Ovary (tissue), 9 donors: ENCODE results near the gene TTC31. TPM values are rescaled to one million over a fixed set of nuclear protein-coding genes. Genes with fewer than 3 reads are reported as not detected.
A peak's percentile ranks its signal among the peaks of the same experiment; 100 is the strongest.

Source experiments
- DNase-seq, 5 donors: peaks; one replicate each; pipeline ENCODE4 v3.0.0-alpha.2; 2019 to 2020
- H3K27ac ChIP-seq, 2 donors: fragments of 200-600 bp; one replicate each; pipeline versions ENCODE4 v1.5.1 to v1.8.0; 2019 to 2022
- H3K27me3 ChIP-seq: fragments of 200-600 bp; one replicate; pipeline ENCODE4 v1.8.0; 2022
- H3K36me3 ChIP-seq: fragments of 200-600 bp; sonication (generic); one replicate; pipeline ENCODE4 v1.5.1; 2019
- H3K4me1 ChIP-seq: one replicate; pipeline ENCODE4 v1.8.1; 2013; ENCODE audit warnings: mild to moderate bottlenecking, moderate library complexity; ENCODE audit not compliant: insufficient read depth
- H3K4me3 ChIP-seq: fragments of 200-600 bp; sonication (generic); one replicate; pipeline ENCODE4 v1.5.1; 2017
- H3K9me3 ChIP-seq, 2 donors: fragments of 200-600 bp in 1 of 2; sonication (generic) in 1 of 2; one replicate each; pipeline versions ENCODE4 v1.5.1 to v1.8.1; 2013 to 2019; ENCODE audit warnings: mild to moderate bottlenecking in 1 of 2, moderate library complexity in 1 of 2
- CTCF ChIP-seq, 3 donors: fragments of 450-650 bp in 2 of 3; fragments of 200-600 bp in 1 of 3; IDR thresholded peaks; one replicate each; pipeline versions ENCODE4 v1.5.1 to v1.8.0; 2016 to 2022; ENCODE audit warnings: antibody characterized with exemption in 3 of 3, mild to moderate bottlenecking in 1 of 3
- EP300 ChIP-seq: sonication (generic); formaldehyde crosslinking; IDR thresholded peaks from one replicate; pipeline ENCODE4 v1.6.1; 2017; ENCODE audit warnings: antibody characterized with exemption
- POLR2A ChIP-seq: fragments of 450-650 bp; IDR thresholded peaks from one replicate; pipeline ENCODE4 v1.6.1; 2017; ENCODE audit warnings: antibody characterized with exemption, mild to moderate bottlenecking, moderate library complexity
- WGBS, 3 donors: extraction: QIAGEN DNeasy Blood & Tissue Kit in 1 of 3; methylation state at CpG; one replicate each; pipeline versions ENCODE4 v1.1.5 to v1.1.7; 2013 to 2017; 5-methylcytosine and 5-hydroxymethylcytosine counted together
- intact Hi-C, 4 donors: fragments of 100-400 bp; cut with DNase I; formaldehyde crosslinking; loops; one replicate each; pipeline versions ENCODE4 v1.11.0 to v1.15.1; 2022 to 2023
- polyA plus RNA-seq, 2 donors: library from polyadenylated mRNA; stranded (reverse); fragments of 200-250 nt in 1 of 2; fragments of 350-450 nt in 1 of 2; fragmentation: Illumina TruSeq in 1 of 2; extraction: RNeasy Lipid Tissue Mini Kit (QIAGEN cat#74804) in 1 of 2; gene quantifications; one replicate each; pipeline ENCODE4 v1.2.3, GENCODE V29; 2013 to 2014
- total RNA-seq, 7 donors: library from RNA; depleted of rRNA in 2 of 7; stranded (reverse); fragments of >200 nt in 2 of 7; fragmentation: NEBNext Ultra II Directional in 3 of 7; extraction: Animal tissue kit (Norgen Biotek cat#: 25700) in 3 of 7; gene quantifications; one replicate each; pipeline versions ENCODE4 v1.1.0 to v1.2.4, GENCODE V29; 2016 to 2023
- donor health status: DM: no; HTN: no; CAD: no; lungs with moderate emphysema.
- donor health status: DM: no; HTN: no; CAD: no.
- donor health status: Bipolar disorder and iron deficiency.
- donor health status: DM: yes; HTN: yes; CAD: no.
- donor health status: DM: no; HTN: no; CAD: no.
- donor health status: DM: yes; HTN: yes; CAD: no.

The TTC31 gene
- total and polyA plus RNA-seq, 9 donors = 12.9 to 21.7 (median 15.7) TPM

GRCh38 chr2:74522516-74522915, 39.6 kb downstream of the TTC31 start:
- Histone ChIP-seq H3K36me3 (no peaks in the 10 kb centered on the region), H3K27me3 (no peaks in the 10 kb centered on the region), H3K9me3 (no peaks in the 10 kb centered on the region), H3K4me1 (no peaks in the 10 kb centered on the region), H3K27ac (no peak overlapping the region), H3K4me3 (no peak overlapping the region)
- WGBS, 3 donors = 67 to 76% (median 69%) methylated on average over 3 of the region's 3 CpGs
- intact Hi-C loops = no loop called here
- TF ChIP-seq CTCF (IDR thresholded peaks at IDR 0.05) (no peak), POLR2A (no peak), EP300 (no peak)
- DNase-seq = no peak

DNA sequence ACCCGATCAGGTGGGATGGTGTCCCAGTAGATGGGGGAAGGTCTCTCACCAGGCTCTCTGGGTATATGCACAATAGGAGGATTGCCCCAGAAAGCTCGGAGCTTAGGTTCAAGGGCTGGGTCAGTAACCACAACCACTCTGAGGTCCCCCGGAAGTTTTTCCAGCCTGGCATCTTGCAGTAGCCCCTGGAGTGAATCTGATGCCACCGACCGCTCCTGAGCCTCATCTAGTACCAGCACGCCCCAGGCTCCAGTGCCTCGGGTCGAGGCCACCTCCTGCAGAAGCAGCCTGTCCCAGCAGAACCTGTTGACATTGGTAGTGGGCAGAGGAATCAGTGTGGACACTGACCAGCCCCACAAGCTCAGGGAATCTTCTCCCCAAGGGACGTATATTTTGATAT, 41.1 kb downstream of the TTC31 start:
- DNase-seq = no peak
- peaks cover 6% of the 10 kb centered on the region for H3K4me1 ChIP-seq
- H3K27me3 ChIP-seq = no peaks in the 10 kb centered on the region
- intact Hi-C loops = no loop called here
- 76 to 80% (median 77%) methylated on average over 9 of the region's 9 CpGs for WGBS, 3 donors
- TF ChIP-seq POLR2A = no peak
- TF ChIP-seq CTCF (IDR thresholded peaks at IDR 0.05) = no peak
- no peak for TF ChIP-seq EP300
- H3K36me3 ChIP-seq = no peaks in the 10 kb centered on the region
- no peak overlapping the region for H3K27ac ChIP-seq
- no peak overlapping the region for H3K4me3 ChIP-seq
- no peaks in the 10 kb centered on the region for H3K9me3 ChIP-seq

- Histone ChIP-seq H3K4me1 (peaks cover 6% of the 10 kb centered on the region), H3K27me3 (no peaks in the 10 kb centered on the region), H3K27ac (no peak overlapping the region), H3K4me3 (no peak overlapping the region), H3K36me3 (no peaks in the 10 kb centered on the region), H3K9me3 (no peaks in the 10 kb centered on the region)
- WGBS, 3 donors = 82 to 89% (median 86%) methylated on average over 10 of the region's 10 CpGs
- DNase-seq = peak in 1 of 5 donors; percentile 22
- TF ChIP-seq CTCF (IDR thresholded peaks at IDR 0.05) (no peak), EP300 (no peak), POLR2A (no peak)
- intact Hi-C loops = no loop called here
Observed at GRCh38 chr2:74524955-74525716, 42.3 kb downstream of the TTC31 start.

DNA sequence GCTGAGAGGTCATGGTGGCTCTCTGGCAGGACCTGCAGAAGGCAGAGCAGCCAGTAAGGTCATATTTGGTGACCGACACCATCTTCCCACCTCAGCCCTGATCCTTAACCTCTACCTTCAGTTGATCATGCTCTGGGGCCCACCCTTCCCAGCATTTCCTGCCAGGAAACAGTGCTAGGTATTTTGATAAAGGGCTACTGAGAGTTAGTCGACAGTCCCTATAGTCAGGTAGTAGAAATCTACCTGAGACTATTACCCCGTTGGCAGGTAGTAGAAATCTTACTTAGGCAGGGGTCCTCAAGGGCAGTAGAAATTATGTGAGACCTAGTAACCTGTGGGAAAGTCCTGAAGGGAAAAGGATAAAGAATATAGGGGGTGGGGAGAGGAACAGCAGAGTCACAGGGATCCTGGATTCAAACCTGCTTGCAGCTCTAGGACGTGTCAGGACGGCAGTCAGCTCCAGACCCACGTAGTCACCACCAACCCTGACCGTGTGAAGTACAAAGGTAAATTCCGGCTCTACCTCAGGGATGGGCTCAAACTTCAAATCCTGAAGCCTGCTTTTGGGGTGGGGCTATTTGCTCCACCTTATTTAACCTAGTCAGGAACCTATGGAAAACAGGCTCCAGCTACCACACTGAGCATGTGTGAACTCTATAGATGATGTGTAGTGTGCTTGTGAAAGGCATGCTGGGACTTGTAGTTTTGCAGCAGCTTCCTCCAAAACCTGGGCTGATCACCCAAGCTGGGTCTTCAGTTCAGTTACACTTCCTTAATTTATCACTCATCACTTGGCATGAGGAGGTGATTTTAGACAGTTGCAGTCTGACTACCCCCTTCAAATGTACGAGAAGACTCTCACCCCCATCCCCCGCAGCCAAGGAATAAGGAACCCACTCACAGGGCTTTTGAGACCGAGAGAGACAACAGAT, 43.1 kb downstream of the TTC31 start, which contains the start of gene DQX1:
Gene DQX1, minus strand, starts transcription at position 515 of the 932 bp plus-strand sequence. Its CDS starts 502 bp downstream, at position 13.
- DNase-seq = no peak
- Histone ChIP-seq H3K36me3 (no peaks in the 10 kb centered on the region), H3K27me3 (no peaks in the 10 kb centered on the region), H3K4me1 (peaks cover 13% of the 10 kb centered on the region), H3K4me3 (no peak within 1 kb of the TSS), H3K27ac (no peak within 1 kb of the TSS), H3K9me3 (no peaks in the 10 kb centered on the region)
- WGBS, 3 donors = 89 to 91% (median 91%) methylated on average over 11 of the region's 11 CpGs
- intact Hi-C loops = no loop called here
- TF ChIP-seq CTCF (IDR thresholded peaks at IDR 0.05) = no peak
